Activated CD8-positive, alpha-beta memory T cell treated with anti-CD3 and anti-CD28 coated beads for 24 hours (primary cell): Measurements from ENCODE around the gene WASF3.

Experiments used
- DNase-seq: peaks from one replicate; pipeline ENCODE4 v3.0.0-alpha.2; 2020

WASF3 gene, protein sequence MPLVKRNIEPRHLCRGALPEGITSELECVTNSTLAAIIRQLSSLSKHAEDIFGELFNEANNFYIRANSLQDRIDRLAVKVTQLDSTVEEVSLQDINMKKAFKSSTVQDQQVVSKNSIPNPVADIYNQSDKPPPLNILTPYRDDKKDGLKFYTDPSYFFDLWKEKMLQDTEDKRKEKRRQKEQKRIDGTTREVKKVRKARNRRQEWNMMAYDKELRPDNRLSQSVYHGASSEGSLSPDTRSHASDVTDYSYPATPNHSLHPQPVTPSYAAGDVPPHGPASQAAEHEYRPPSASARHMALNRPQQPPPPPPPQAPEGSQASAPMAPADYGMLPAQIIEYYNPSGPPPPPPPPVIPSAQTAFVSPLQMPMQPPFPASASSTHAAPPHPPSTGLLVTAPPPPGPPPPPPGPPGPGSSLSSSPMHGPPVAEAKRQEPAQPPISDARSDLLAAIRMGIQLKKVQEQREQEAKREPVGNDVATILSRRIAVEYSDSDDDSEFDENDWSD

DNA sequence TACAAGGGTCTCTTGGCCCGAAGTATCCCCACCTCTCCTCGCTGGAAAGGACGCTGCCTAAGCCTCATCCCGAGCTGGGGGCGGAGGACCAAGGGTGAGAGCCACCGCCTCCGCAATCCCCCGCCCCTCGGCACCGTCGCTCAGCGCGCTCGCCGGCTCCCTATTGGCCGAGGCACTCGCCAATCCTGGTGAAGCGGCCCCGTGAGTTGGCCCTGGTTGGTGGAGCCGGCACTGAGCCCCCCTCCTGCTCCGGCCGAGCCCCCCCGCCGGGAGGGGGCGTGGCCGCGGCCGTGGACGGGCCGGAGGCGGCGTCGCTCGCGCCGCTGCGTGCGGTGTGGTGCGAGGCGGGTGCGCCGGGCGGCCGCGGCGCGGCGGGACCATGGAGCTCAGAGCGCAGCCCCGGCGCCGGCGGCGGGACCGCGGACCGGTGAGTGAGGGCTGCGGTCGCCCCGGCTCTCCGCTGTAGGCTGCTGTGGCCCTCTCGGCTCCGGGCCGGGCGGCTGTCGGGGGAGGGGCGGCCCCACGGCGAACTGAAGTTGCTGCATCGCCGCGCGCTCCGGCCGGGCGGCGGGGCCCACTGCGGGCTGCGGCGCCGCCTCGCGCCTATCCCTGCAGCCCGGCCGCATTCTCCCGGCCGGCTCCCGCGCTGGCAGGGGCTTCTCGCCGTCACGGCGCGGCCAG lies at the start of gene WASF3:
TSS of gene WASF3 (plus strand) at position 291 of the 681 bp plus-strand sequence. CDS start 84,588 bp downstream, outside the sequence.
- peak; percentile 74 for DNase-seq

DNA sequence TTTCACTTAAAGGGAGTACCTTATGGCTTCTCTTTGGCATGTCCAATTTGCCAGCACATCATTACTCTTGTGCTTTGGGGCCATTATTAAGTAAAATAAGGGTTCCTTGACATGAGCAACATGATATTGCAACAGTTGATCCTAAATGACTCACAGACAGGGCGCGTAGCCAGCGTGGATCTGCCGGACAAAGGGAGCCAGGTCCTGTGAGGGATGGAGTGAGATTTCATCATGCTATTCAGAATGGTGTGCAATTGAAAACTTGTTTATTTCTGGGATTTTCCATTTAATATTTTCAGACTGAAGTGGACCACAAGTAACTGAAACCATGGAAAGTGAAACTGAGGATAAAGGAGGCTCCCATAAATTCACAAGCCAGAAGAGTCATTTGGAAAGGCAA lies 48.6 kb upstream of the WASF3 start:
- no peak for DNase-seq

DNA sequence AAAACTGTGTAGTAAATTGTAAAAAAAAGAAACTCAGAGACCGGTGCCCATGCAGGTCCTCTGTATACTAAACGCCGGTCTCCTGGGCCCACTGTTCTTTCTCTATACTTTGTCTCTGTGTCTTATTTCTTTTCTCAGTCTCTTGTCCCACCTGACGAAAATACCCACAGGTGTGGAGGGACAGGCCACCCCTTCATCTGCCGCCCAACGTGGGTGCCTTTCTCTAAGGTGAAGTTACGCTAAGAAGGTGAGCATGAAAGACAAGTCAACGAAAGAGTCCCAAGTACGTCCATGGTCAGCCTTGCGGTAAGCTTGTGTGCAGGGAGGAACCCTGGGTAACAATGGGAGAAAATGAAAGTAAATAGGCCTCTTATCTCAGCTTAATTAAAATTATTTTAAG lies 48.0 kb upstream of the WASF3 start:
- no peak for DNase-seq

DNA sequence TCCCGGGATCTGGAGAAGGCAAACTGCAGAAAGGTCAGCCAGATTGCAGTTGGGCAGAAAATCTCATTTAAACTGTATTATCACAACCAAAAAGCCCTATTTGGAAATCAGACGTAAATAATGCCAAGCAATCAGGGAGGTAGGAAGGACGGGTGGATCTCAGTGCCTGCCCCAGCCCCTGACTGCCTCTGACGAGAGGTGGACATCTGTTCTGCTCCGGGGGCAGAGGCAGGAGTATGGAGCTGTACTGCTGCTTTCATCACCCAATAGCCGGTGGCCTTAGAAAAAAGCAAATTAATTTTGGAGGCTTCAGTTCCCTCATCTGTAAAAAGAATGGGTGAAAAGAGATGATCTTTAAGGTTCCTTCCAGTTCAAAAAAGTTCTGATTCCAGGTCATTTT lies 43.6 kb upstream of the WASF3 start:
- no peak for DNase-seq

DNA sequence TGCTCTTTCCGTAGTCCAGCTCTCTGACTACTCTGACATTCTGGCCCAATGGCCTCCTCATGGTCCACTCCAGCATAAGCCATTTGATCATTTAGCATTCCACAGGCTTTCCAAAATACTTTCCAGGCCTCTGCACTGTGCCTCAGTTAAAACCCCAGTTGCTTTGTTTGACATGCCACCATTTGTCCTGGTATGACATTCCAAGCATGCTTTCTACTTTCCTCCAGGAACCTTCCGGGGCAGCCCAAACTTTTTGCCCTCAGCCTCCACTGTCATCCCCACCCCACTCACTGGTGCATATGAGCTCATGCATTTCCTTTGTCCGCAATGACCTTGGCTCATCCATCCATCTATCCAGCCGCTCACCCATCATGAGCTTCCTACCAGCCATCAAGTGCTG lies 41.8 kb upstream of the WASF3 start:
- DNase-seq, result no peak

DNA sequence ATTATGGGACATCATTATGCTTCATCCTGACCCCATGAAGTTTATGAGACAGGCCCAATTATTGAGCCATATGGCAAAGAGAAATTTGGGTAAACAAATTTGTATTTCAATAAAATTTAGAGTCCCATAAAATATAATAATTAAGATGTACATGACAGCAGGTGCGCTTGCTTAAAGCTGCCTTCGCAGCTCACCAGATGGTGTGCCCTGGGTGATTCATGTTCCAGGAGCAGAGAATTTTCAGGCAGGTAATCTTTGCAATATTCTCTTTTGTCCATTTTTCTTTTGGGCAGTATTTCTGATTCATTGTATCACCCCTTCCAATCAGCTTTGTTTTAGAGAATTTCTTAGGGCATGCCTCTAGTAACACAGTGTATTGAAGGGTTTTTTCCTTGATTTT lies 39.5 kb upstream of the WASF3 start:
- no peak for DNase-seq

DNA sequence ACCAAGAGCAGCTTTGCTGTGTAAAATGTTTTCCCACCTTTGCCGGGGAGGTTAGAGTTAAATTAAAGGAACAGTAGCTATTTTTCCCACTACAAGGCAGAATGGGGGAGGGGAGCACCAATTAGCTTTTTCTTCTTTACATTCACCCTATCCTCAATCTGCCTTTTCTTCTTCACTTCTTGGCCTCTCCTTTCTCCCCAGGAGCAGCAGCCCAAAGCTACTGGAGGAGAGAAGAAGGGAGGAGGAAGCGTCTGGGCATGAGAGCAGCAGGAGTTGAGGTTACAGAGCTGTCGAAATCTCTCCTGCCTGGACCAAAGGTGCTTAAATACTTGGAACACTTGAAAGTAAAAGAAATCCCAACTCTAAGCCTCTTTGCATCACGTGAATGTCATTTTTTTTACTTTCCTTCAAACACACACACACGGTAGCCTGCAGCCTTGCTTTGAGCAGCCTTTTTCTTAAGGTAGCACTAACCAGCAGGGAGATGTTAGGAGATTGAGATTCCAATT lies 39.0 kb upstream of the WASF3 start:
- no peak for DNase-seq

DNA sequence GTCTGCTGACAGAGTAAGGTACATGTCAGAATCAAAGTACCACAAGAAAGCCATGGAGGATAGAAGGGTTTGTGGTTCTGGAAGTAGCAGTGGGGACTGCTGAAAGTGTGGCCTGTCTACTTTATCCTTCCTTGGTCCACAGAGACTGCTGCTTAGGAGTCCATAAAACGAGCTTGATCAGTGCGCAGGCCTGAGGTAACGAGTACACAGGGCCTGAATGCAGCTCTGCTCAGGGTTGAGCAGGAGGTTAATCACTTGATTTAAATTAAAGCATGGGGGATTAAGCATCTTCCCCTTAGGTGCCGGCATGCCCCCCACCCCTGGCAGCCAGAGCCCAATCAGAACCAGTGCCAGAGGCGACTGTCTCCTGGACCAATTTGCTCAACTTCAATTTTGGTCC lies 34.9 kb upstream of the WASF3 start:
- no peak for DNase-seq

DNA sequence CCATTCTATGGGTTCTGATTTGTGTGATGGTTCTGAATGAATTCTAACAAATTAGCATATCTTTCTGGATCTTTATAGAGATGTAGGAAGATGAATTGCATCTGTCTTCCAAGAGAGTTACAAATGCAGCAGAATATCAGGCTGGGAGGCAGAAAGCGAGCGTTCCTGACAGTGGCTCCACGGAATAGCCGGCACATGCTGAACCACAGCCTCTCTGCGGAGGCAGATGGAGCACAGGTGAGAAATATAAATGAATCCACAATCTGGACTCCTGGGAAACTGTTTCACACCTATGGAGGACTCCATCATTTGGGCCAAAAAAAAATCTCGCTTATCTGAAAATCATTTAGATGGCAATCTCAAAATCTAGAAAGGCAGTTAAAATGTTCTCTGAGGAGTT lies 34.5 kb upstream of the WASF3 start:
- no peak for DNase-seq

DNA sequence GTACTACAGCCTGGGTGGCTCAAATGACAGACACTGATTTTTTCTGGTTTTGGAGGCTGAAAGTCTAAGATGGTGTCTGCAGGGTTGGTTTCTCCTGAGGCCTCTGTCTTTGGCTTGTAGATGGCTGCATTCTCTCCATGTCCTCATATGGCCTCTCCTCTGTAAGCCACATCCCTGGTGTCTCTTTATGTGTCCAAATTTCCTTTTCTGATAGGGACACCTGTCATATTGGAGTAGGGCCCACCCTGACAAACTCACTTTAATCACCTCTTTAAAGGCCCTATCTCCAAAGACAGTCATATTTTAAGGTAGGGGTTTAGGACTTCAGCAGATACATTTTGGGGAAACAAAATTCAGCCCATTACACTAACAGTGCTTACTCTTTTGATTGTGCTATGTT lies 32.0 kb upstream of the WASF3 start:
- no peak for DNase-seq

DNA sequence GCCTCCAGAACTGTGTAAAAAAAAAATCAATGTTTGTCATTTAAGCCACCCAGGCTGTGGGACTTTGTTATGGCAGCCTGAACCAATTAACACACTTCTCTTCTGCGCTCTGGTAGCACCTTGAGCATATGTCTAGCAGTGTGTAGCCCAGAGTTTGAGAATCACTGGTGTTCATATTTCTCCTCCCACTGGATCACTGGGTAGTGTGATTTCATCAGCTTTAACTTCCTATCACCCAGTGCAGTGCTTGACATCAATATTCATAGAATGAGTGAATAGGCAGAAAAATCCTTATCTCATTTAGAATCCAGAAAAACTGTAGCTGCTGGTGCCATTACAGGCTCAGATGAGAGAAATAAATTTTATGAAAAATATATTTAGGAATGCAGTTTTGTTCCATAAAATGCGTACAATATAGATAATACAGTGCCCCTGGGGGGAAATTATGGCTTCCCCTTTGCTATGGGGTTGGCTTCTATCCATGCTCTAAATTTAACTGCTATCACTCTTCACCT lies 30.7 kb upstream of the WASF3 start:
- no peak for DNase-seq

DNA sequence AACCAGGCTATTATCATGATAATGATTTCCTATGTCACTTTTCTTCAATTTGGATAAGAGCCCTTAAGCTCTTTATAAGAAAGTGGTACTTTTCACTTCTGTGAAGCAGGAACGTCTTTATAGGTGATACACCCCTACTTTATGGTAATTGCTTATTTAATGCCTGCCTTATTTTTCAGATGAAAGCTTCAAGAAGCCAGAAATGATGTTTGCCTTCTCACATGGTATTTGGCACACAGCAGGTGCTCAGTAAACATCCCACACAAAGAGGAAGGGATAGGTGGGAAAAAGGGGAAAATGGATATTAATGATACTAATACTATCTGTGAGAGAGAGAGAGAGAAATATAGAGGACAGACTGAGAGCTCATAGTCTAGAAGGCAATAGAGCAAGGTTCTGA lies 29.0 kb upstream of the WASF3 start:
- DNase-seq, result no peak

DNA sequence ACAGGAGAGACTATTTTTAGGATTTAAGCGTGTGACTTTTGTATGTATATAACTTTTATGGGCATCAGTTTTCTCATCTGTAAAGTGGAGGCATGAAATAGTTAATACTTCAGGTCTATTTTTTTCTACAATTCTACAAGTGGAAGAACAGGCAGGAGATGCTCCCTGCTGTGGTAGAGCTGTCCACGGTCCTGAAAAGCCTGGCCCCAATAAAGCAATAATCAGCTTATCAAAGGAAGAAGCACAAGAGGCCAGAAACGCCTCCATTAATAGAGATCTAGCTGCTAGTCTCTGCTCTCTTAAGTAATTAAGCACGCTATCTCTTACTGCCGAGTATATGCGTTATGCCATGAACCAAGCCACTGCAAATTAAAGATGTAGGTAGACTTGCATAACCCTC lies 28.0 kb upstream of the WASF3 start:
- no peak for DNase-seq

DNA sequence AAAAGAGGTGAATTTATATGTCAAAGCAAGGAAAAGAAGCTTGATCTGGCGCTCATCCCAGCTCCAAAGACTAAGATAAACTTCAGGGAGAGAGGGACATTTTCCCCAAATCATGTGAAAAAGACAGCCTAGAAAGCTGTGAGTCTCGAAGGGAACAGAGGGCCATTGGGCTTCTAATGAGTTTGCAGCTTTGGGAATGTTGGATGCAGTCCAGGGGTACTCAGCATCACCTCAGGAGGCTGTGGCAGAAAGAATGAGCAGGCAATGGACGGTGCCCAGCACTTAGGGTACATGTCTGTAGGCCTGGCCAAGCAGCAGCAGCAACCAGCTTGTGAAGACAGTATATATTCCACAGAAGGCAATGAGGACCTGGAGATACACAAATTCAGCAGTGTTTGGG lies 25.7 kb upstream of the WASF3 start:
- DNase-seq, result no peak

DNA sequence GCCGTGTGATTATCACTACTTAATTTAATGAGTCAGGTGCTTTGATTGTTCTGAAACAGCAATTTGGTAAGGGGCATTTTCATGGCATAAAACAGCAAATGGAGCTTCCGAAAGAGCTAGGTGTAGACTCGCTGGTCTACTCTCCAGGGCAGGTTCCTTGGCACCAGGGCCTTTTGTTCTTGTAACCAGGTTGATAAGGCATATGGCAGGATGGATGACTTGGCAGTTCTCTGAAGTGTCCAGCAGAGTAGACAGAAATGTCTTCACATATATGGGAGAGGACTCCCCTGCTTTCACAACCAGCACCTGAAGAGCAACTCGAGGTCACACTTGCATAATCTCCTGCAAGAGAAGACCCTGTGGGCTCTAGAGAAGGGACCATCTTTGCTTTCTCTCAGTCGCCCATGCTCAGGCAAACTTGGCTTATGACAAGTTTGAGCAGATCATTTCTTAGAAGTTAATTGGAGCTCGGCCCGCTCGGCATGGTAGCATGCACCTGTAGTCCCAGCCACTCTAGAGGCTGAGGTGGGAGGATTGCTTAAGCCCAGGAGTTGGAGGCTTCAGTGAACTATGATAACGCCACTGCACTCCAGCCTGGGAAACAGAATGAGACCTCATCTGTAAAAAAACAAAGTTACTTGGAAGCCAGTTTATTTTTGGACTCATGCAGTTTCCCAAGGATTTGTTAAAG lies 23.3 kb upstream of the WASF3 start:
- DNase-seq, result no peak

DNA sequence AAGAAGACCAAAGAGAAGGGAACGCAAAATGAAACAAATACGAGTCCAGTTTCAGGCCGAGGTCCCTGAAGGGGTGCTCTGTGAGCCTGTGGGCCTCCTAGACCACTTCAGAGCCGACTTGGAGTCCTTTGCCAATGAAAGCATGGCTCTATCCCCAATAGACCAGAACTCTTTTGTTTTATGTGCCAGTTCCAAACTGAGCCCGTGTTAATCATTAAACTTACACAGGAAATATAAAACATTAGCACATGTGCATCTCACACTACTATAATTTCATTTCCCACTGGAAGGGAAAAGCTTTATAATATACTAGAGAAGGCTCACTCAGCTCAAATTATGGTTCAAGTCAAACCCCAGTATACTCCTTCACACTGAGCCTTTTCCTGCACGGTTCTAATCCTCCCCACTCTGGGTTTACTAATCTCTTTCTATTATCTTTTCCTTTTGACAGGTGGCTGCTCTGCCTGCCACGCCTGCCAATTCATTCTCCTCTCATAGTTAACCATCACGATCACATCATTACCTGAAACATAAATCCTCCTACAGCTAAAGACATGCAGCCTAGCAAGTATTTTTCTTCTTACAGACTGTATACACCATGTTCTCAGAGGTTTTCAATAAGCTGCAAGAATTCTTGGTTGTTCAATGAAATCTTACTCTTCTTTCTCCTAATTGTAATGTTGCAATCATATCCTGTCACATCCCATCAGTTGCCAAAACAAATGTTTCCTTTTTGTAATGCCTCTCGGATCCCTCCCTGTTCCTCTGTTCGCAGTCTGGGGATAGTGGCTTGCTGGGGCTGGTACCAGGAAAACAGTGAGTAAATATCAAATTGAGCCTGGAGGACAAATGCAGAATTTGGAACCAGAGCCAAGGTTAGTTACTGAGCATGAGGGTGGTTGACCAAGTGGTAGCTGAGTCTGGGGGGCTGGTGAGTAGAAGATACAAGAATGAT lies 18.8 kb upstream of the WASF3 start:
- DNase-seq, result no peak

DNA sequence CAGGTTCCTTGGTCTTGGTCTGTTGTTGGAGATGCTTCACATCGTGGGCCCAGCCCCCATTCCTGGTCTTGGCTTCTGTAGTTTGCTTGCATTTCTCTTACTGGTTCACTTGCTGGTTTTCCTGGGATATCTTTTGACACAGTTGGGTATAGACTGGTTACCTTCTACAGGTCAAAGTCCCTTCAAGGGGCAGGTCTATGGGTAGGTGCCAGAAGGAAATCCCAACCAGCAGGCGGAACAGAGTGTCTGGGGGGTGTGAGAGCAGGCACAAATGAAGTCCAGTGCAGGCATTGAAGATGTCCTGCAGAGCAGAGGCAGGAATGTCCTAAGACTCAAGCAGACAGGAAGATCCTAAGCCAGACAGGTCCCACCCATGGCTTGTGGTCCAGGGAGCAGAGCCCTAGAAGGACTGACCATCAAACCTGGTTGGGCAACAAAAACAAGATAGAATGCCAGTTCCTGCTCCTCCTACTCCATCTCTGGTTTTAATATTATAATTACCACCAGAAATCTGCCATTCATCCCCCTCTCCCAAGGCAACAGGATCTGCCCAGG lies 17.7 kb upstream of the WASF3 start:
- DNase-seq, result no peak

DNA sequence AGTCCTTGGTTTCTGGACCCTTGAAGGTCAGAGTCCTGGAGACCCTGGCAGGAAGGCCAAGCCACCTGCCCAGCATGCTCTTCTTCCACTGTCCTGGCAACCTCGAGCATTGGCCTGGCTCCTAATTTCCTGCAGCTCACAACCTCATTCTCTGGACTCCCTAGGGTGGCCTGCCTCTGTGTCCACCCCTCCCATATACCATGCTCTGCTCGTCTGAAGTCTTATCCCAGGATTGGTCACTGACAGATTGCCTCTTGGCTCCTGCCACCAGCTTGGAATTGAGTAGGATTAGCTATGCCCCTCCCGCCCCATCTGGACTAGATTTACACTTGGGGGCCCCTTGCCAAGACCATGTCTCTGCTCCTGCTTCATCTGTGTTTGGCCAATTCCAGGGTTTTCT lies 17.1 kb upstream of the WASF3 start:
- DNase-seq, result no peak

DNA sequence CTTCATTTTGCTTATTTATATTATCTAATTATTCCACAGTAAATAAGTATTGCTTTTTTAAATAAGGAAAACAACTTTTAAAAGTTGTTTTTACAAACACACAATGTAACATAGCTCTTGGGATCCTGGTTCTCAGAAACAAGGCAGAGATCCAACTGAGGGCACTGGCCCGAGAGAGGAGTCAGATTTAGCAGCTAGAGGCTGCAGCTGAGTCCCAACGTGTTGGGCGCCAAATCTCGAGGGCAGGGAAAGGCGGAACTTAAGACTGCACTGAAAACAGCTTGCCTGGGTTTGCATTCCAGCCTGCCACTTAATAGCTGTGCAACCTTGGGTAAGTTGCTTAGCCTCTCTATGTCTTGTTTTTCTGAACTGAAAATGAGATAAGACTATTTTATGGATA lies 16.4 kb upstream of the WASF3 start:
- no peak for DNase-seq

DNA sequence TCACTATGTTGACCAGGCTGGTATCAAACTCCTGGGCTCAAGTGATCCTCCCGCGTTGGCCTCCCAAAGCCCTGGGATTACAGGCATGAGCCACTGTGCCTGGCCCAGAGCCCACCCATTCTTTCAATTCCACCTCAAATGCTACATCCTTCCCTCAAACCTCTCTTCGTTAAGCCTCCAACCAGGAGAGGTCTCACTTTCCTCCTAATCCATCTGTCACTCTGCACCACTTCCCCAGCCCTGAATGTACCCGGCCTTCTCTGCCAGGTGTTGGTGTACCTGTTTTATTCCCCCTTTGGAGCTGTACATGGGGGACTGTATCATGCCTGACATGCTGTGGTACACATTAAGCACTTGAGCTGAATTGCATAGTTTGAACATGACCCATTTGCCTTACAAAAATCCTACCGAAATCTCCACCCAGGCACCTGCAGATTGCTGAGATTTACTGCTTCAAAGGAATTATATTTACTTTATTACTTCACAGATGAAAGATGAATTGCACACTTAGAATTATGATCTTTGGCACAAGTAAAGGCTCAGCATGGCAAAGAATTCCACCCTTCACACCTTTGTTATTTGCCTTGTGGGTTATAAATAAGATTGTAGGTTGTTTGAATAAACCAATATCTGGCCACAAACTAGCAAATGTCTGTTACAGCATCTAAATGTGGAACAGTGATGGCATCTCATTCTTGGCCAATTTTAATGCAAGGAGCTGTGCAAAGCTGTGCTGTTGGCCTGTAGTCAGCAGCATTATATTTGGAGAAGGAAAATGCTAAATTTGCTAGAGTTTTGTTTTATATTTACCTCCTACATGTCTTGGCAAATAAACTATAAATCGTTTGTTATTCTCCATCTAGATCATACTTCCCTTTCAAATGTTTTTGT lies 15.6 kb upstream of the WASF3 start:
- no peak for DNase-seq

DNA sequence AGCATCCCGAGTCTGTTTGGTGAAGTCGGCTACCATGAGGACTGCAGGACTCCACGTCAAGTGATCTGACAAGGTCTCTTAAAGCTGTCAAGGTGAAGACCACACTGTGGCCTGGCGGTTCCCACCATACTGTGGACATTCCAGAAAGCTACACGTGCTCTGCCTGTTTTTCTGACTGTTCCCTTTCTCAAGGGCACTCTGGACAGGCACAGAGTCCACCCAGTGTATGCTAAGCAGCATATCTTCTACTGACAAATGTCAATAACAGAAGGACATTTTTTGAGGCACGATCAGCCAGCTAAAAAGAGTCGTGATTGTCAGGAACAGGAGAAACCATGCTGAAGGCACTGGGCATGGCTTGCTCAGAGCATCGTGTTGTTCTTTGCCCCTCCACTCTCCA lies 12.8 kb upstream of the WASF3 start:
- no peak for DNase-seq
